Esophagus muscularis mucosa (tissue), 4 donors: ENCODE data around the gene RCBTB2.
"Not testable (repeated sequence)": the region's sequence is repeated elsewhere in the genome, so short reads cannot be mapped to it uniquely, and the experiment has no call there.

Experiments
- CTCF ChIP-seq, 3 experiments: fragments of 200-600 bp in 2 of 3; fragments of 450-650 bp in 1 of 3; sonication (generic) in 2 of 3; IDR thresholded peaks; one replicate each; pipeline ENCODE4 v1.5.1; 2017 to 2019; ENCODE audit warnings: antibody characterized with exemption in 3 of 3, mild to moderate bottlenecking in 2 of 3, moderate library complexity in 1 of 3
- EP300 ChIP-seq: sonication (generic); formaldehyde crosslinking; IDR thresholded peaks from one replicate; pipeline ENCODE4 v1.6.1; 2017; ENCODE audit warnings: antibody characterized with exemption
- POLR2A ChIP-seq: fragments of 450-650 bp; IDR thresholded peaks from one replicate; pipeline ENCODE4 v1.6.1; 2017; ENCODE audit warnings: antibody characterized with exemption, moderate library complexity, mild to moderate bottlenecking, low read depth
- POLR2AphosphoS5 ChIP-seq, 2 donors: sonication (generic); formaldehyde crosslinking; IDR thresholded peaks; one replicate each; pipeline ENCODE4 v1.6.1; 2017; ENCODE audit warnings: antibody characterized with exemption in 2 of 2

GRCh38 chr13:48451196-48451595, 81.7 kb downstream of the RCBTB2 start:
- not testable (repeated sequence) for TF ChIP-seq CTCF (IDR thresholded peaks at IDR 0.05); POLR2A; POLR2AphosphoS5 (IDR thresholded peaks at IDR 0.05); EP300
